GM23248 (cell line): Measurements from ENCODE around the gene OR1S1.

Source experiments
- EZH2 ChIP-seq: fragments of 200-600 bp; sonication (generic); IDR thresholded peaks from 2 replicates; pipeline ENCODE4 v1.6.1; 2018; ENCODE audit warnings: antibody characterized with exemption, mild to moderate bottlenecking; ENCODE audit not compliant: insufficient read depth, poor library complexity, severe bottlenecking
- EZH2phosphoT487 ChIP-seq: fragments of 200-600 bp; sonication (generic); IDR thresholded peaks from 2 replicates; pipeline ENCODE4 v1.6.1; 2018; ENCODE audit warnings: antibody characterized with exemption, moderate library complexity, mild to moderate bottlenecking, low read depth; ENCODE audit not compliant: insufficient read depth

DNA sequence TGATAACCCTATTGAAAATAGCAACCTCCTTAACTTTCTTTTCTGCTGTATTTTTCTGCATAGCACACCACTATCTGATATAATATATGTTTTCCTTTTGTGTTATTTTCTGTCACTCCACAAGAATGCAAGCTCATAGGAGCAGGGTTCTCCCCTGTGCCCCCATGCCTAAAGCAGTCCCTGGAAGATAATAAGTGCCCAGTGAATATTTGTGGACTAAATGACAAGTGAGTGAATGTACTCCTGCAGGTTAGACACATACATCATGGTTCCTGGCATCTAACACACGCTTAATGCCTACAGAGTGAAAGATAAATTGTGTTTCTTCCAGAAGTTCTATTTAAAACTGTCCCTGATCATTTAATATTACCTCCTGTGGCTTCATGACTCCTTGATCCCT lies 47.5 kb upstream of the OR1S1 start:
- TF ChIP-seq EZH2phosphoT487 (no peak), EZH2 (no peak)
